Prostate gland (tissue), 2 donors: ENCODE measurements around the gene DLGAP1. TPM values are rescaled to one million over a fixed set of nuclear protein-coding genes. Genes with fewer than 3 reads are reported as not detected.

Experiments used
- DNase-seq: peaks from one replicate; pipeline ENCODE4 v3.0.0-alpha.2; 2019; ENCODE audit warnings: low spot score
- H3K27ac ChIP-seq, 2 donors: fragments of 200-600 bp; sonication (generic); 2 replicates each; pipeline ENCODE4 v1.5.1; 2017 to 2019
- H3K27me3 ChIP-seq: fragments of 200-600 bp; sonication (generic); replicated peaks from 2 replicates; pipeline ENCODE4 v1.5.1; 2019; ENCODE audit not compliant: insufficient read depth
- H3K36me3 ChIP-seq, 2 donors: fragments of 200-600 bp; sonication (generic); 1 replicate in 1 of 2; 2 replicates in 1 of 2; pipeline versions ENCODE4 v1.5.1 to v1.8.1; 2017 to 2019
- H3K4me1 ChIP-seq: fragments of 200-600 bp; sonication (generic); replicated peaks from 2 replicates; pipeline ENCODE4 v1.5.1; 2019
- H3K4me3 ChIP-seq, 2 donors: fragments of 200-600 bp; sonication (generic); 2 replicates each; pipeline ENCODE4 v1.5.1; 2017 to 2019
- H3K9me3 ChIP-seq: fragments of 200-600 bp; sonication (generic); 2 replicates; pipeline ENCODE4 v1.5.1; 2017
- POLR2A ChIP-seq: fragments of 450-650 bp; IDR thresholded peaks from one replicate; pipeline ENCODE4 v1.6.1; 2016; ENCODE audit warnings: antibody characterized with exemption, mild to moderate bottlenecking
- POLR2AphosphoS5 ChIP-seq: sonication (generic); formaldehyde crosslinking; IDR thresholded peaks from one replicate; pipeline ENCODE4 v1.6.1; 2017; ENCODE audit warnings: antibody characterized with exemption
- whole genome bisulfite sequencing: methylation state at CpG from one replicate; pipeline ENCODE4 v1.1.5; 2018; 5-methylcytosine and 5-hydroxymethylcytosine counted together
- intact Hi-C: fragments of 100-400 bp; cut with DNase I; formaldehyde crosslinking; loops from one replicate; pipeline ENCODE4 v1.14.2; 2022
- total RNA-seq, 2 donors: library from RNA; depleted of rRNA; stranded (reverse); fragments of >200 nt; gene quantifications; one replicate each; pipeline ENCODE4 v1.1.0, GENCODE V29; 2016
- TF ChIP-seq, protein P1 (sequence below), 4 experiments: fragments of 200-600 bp in 2 of 4; fragments of 450-650 bp in 2 of 4; sonication (generic) in 2 of 4; IDR thresholded peaks; 1 replicate in 3 of 4; 2 replicates in 1 of 4; pipeline ENCODE4 v1.5.1; 2016 to 2019; ENCODE audit warnings: antibody characterized with exemption in 4 of 4, mild to moderate bottlenecking in 2 of 4, moderate library complexity in 2 of 4

DLGAP1 gene
- total RNA-seq, 2 donors from 2014 or later = 42.2 to 66.7 TPM

DNA sequence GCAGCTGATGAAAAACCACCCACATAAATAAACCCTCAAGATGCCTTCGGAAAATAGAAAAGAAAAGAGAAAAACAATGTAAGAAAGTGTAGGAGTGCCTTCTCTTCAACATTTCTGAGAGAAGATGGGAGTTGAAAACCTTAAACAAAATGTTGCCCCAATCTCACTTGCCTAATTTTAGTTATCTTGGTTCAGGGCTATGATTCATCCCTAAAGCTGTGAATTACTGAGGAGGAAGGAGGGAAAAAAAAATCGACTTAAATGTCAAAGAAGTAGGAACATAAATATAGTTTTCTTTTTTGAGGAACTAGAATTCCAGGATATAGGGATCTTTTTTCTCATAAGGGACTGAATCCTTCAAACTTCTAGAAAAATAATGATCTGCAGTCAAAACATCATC is 644.8 kb downstream of the DLGAP1 start:
- no peak overlapping the region for H3K27ac ChIP-seq
- WGBS = 84% methylated on average over 2 of the region's 2 CpGs
- no peak for DNase-seq
- H3K4me3 ChIP-seq = no peak overlapping the region
- TF ChIP-seq POLR2AphosphoS5 = no peak
- no peak for TF ChIP-seq POLR2A
- TF ChIP-seq, protein P1, sequence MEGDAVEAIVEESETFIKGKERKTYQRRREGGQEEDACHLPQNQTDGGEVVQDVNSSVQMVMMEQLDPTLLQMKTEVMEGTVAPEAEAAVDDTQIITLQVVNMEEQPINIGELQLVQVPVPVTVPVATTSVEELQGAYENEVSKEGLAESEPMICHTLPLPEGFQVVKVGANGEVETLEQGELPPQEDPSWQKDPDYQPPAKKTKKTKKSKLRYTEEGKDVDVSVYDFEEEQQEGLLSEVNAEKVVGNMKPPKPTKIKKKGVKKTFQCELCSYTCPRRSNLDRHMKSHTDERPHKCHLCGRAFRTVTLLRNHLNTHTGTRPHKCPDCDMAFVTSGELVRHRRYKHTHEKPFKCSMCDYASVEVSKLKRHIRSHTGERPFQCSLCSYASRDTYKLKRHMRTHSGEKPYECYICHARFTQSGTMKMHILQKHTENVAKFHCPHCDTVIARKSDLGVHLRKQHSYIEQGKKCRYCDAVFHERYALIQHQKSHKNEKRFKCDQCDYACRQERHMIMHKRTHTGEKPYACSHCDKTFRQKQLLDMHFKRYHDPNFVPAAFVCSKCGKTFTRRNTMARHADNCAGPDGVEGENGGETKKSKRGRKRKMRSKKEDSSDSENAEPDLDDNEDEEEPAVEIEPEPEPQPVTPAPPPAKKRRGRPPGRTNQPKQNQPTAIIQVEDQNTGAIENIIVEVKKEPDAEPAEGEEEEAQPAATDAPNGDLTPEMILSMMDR (IDR thresholded peaks at IDR 0.05) = no peak
- H3K4me1 ChIP-seq = no peaks in the 10 kb centered on the region
- intact Hi-C loops = no loop called here
- H3K9me3 ChIP-seq = no peaks in the 10 kb centered on the region
- no peaks in the 10 kb centered on the region for H3K36me3 ChIP-seq
- H3K27me3 ChIP-seq = no peaks in the 10 kb centered on the region

DNA sequence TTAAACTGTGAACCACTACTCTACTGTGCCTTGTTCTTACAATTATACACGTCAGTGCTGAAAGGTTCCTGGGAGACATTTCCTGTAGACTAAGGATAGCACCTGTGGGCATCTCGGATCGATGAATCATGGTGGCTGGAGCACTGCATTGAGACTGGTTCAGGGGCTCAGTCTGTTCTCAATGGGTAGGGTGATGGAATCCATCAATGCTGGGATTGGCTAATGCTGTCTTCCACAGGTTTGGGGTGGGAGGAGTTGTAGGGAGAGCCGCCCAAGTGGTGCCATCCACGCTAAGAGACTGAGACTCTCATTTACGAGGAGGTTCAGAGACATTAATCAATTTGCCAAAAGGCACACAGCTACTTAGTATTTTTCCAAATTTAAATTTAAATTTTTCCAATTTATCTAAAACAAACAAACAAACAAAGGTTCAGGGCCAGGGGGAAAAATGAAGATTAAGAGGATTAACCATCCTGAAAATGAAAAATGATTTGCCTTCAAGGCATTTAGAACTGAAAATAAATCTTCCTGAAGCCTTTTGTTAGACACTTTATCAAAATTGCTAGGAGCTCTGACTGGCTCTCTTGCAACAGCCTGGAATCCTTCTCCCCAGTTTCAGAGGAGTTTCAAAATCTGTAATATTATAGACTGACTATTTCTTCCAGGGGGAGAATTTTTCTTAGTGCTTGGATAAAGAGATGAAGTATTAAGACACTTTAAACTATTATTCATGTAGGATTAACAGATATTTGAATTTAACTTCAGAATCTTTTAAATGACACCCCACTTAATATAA is 645.9 kb downstream of the DLGAP1 start:
- Histone ChIP-seq H3K27ac (no peak overlapping the region), H3K9me3 (no peaks in the 10 kb centered on the region), H3K36me3 (no peaks in the 10 kb centered on the region), H3K4me1 (no peaks in the 10 kb centered on the region), H3K27me3 (no peaks in the 10 kb centered on the region), H3K4me3 (no peak overlapping the region)
- DNase-seq = no peak
- TF ChIP-seq POLR2AphosphoS5 (no peak), POLR2A (no peak)
- TF ChIP-seq, protein P1 (IDR thresholded peaks at IDR 0.05) = no peak
- WGBS = 88% methylated on average over 6 of the region's 6 CpGs
- intact Hi-C loops = no loop called here

DNA sequence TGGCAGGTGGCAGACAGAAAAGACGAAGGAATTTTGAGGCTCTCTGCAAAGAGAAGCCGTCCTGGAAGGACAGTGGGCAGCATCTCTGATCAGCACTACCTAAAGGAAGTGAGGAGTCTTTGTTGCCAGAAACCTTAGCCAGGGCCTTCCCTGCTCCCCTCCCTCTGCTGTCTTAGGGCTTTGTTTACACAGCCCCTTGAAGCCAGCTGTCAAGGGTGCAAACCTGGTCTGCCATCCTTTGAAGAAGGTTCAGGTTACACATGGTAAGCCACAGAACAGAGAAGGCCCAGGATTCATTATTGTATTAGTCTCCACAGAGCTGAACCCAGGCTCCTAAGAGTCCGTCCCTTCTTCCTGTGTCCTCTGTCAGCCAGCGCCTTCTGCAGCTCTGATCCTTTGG is 648.5 kb downstream of the DLGAP1 start:
- no peaks in the 10 kb centered on the region for H3K36me3 ChIP-seq
- no peaks in the 10 kb centered on the region for H3K9me3 ChIP-seq
- H3K27ac ChIP-seq = no peak overlapping the region
- no peaks in the 10 kb centered on the region for H3K27me3 ChIP-seq
- TF ChIP-seq, protein P1 (IDR thresholded peaks at IDR 0.05) = no peak
- no peak for TF ChIP-seq POLR2A
- no peak for TF ChIP-seq POLR2AphosphoS5
- H3K4me3 ChIP-seq = no peak overlapping the region
- intact Hi-C loops = no loop called here
- no peaks in the 10 kb centered on the region for H3K4me1 ChIP-seq
- WGBS = 76% methylated on average over 4 of the region's 4 CpGs
- no peak for DNase-seq

DNA sequence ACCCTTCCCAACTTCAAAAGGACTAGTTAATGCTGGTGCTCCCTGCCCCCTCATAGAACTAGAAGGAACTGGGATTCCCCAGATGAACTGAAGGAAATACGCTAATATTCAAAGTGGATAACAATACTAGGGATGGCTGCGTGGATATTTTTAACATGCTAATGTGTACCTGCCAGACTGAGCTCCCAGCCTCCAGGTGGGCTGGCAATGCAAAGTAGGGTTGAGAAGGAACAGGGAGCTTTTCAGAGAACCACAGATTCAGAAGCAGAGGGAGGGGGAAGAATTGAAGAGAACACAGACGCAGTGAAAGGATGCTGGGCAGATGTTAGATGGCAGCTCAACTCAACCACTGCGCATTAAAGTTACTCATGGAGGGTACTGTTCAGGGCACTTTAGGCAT is 650.8 kb downstream of the DLGAP1 start:
- Histone ChIP-seq H3K36me3 (no peaks in the 10 kb centered on the region), H3K27me3 (no peaks in the 10 kb centered on the region), H3K9me3 (no peaks in the 10 kb centered on the region), H3K4me3 (no peak overlapping the region), H3K4me1 (no peaks in the 10 kb centered on the region), H3K27ac (no peak overlapping the region)
- WGBS = 87% methylated on average over 4 of the region's 4 CpGs
- intact Hi-C loops = no loop called here
- DNase-seq = no peak
- TF ChIP-seq, protein P1 (IDR thresholded peaks at IDR 0.05) = no peak
- TF ChIP-seq POLR2AphosphoS5 = no peak

DNA sequence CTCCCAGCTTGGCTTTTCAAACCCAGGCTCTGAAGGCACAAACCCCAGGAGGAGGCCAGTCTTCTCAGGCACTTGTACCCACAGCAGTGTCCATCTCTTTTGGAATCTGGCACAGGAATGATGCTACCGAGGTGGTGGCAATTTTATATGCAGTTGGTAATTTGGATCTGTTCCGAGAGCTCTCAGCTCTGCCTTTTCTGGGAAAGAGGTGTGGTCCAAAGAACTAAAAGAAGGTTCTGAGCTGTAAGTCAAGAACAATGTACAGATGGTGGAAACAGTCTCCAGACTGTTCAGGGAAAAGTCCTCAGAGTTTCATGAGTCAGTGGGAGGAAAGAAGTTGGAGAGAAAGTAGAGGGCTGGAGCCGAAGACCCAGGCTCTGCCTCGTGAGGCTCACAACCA is 651.8 kb downstream of the DLGAP1 start:
- Histone ChIP-seq H3K4me3 (no peak overlapping the region), H3K36me3 (no peaks in the 10 kb centered on the region), H3K4me1 (no peaks in the 10 kb centered on the region), H3K9me3 (no peaks in the 10 kb centered on the region), H3K27me3 (no peaks in the 10 kb centered on the region), H3K27ac (no peak overlapping the region)
- TF ChIP-seq, protein P1 (IDR thresholded peaks at IDR 0.05) = no peak
- no peak for TF ChIP-seq POLR2AphosphoS5
- TF ChIP-seq POLR2A = no peak
- DNase-seq = no peak
- intact Hi-C loops = no loop called here
- WGBS = 79% methylated on average over 4 of the region's 4 CpGs
